ENCODE data around the gene CLDN16.

Gene CLDN16, protein sequence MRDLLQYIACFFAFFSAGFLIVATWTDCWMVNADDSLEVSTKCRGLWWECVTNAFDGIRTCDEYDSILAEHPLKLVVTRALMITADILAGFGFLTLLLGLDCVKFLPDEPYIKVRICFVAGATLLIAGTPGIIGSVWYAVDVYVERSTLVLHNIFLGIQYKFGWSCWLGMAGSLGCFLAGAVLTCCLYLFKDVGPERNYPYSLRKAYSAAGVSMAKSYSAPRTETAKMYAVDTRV

DNA sequence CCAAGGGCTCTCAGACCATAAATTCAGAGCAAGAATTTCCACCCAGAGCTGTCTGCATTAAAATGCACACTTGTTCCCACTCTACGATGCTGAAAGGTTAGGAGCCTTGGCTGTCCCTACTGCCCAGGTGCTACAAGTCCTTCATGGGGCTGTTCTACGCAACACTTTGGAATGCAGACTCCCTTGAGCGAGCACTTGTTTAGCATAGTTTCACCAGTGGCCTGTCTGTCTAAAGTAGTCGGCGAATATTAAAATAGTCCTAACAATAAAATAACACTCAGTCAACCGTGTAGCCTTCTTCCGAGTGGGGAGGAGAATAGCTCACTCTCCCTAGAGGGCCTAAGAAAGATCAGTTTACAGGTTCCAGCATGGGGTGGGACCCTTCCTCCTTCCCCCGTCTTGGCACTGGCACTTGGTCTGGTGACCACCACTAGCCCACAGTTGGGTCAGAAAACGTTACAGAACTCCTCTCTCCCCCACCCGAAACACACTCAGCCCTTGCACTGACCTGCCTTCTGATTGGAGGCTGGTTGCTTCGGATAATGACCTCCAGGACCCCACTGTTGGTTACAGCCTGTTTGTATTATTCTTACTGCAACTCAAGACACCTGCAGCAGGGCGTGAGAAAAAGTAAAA, at the start of gene CLDN16:
Gene CLDN16, plus strand, starts transcription at position 586 of the 636 bp plus-strand sequence. CDS start 167 bp downstream, outside the sequence.
- no peak for DNase-seq

DNA sequence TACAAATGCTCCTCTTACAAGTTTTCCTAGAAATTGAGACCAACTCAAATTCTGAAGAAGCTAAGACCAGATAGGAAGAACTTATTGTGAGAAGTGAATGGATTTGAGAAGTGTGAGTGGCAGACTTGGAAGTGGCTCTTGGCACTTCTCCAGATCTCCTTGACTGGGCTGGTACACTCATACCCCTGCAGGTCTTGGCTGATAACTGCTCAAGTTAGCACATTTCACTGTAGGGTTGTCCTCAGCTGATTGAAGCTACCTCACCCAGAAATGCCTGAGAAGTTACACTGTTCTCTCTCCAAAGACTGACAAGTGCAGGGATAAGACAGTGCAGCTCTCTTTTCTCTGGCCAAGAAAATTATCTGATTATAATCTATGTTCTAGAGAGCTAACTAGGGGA, 49.2 kb upstream of the CLDN16 start:
- no peak for DNase-seq

DNA sequence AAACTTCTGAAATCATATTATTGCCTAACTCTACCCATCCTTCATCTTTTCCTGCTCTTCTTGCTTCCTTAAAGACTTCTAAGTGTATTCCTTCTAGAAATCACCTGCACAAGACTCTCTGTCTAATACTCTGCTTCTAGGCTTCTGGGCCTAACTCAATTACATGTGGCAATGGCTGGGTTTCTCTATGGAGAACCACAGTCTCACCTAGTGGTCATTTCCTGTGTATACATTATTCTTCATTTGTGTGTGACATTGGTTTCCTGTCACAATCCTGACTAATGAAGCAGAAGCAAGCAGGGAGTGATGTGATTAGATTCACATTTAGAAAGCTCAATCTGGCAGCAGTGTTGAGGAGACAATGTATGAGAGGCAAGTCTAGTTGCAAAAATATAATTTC, 48.8 kb upstream of the CLDN16 start:
- DNase-seq = no peak

DNA sequence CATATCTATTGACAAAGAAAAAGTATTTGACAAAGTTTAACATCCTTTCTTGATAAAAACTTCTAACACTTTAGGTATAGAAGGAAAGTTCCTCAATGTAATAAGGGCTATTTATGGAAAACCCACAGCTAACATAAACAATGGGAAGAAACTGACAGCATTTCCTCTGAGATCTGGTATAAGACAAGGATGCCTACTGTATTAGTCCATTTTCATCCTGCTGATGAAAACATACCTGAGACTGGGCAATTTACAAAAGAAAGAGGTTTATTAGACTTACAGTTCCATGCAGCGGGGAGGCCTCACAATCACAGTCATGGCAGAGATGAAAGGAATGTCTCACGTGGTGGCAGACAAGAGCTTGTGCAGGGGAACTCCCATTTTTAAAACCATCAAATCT, 47.9 kb upstream of the CLDN16 start:
- DNase-seq = no peak

DNA sequence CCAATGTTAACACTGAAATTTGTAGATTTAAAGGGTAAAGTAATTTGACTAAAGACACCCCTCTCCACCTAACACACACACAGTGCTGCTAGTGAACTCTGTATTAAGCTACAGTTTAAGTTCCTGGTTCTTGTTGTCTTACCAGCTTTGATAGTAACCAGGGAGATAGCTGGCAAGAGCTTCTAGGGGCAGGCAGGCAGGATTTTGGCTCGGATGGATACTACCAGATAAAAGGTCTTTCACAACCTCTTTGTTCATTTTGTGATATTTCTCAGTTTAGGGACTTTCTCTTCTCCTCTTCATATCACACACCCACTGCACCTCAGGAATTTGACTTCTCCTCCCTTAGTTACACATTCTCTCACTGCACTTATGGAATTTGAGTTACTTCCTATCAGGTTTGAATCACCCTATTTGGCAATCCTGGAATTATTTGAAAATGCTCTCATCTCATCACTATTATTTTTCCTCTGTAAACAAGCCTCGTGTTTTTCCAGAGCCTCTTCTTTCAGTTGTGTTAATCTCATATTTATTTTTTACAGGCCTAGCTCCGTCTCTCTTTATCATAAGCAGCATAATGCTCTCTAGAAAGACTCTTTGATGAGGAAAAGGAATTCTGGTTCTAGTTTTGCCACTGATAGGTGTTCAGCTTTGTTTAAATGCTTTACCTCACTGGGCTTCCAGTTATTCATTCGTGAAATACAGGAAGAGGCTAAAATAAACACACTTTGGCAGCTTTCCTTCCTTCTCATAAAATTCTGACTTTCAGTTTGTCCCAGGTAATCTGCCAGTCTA, 42.7 kb upstream of the CLDN16 start:
- DNase-seq = no peak

DNA sequence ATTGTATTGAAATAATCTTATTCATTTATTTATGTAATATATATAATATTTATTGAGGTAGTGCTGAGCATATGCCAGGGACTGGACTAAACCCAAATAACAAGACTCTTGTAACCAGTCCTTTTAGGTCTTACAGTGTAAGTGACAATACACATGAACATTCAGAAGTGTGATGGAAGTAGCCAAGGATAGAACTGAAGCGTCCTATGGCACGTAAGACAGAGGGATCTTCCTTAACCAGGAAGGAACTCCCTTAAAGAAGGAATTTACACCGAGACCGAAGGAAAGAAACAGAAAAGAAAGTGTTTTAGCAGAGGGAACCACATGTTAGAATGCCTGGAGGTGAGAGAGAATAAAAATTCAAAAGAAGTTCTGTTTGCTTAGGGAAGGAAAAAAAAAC, 42.1 kb upstream of the CLDN16 start:
- no peak for DNase-seq

DNA sequence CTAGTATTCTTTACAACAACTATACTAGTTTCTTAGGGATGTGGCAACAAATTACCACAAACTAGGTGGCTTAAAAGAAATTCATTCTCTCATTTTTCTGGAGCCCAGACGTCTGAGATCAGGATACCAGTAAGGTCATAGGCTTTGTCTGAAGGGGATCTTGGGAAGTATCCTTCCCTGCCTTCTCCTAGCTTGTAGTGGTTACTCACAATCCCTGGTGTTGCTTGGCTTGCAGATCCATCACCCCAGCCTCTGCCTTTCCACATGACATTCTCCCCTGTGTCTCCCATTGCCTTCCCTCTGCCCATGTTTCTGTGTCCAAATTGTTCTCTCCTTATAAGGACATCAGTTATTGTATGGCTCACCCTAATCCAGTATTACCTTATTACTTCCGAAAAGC, 41.4 kb upstream of the CLDN16 start:
- no peak for DNase-seq

DNA sequence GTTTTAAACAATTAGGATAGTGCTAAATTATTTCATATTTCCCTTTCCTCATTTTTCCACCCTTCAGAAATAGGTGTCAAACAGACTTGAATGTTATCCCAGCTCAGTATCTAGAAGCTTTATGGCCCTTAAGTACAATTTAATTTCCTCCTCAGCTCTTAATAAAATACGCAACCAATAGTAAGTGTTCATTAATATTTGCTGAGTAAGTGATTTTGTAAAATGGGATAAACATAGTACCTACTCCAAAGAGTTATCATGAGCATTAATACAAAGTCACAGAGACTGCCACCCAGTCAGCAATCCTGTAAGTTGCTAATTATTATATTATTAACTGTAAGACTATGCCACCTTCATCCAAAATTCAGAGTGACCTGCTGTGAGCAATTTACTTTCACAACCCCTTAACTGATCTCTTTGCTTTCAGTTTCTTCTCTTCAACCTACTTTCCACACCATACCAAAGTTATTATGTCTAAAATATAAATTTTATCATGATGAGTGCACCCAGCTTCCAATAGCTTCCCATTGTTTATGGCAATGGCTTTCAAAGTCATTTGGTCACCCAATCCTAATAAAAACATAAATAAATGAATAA, 35.0 kb upstream of the CLDN16 start:
- DNase-seq = no peak

DNA sequence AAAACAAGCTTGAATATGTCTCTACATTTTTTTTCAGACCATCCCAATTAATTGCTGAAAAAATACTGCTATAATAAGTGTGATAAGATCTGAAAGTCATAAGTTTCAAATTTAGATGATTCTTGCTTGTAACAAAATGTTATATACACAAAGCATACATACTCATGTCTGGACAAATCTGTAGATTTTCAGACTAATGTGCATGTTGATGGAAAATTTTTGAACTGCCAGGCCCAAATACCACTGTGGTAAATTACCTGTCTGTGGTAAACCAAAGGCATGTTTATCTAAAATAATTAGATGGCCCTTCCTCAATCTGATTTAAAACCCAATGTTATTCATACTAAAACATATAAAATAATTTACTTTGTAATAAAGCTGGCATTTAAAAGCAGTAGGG, 31.7 kb upstream of the CLDN16 start:
- no peak for DNase-seq

DNA sequence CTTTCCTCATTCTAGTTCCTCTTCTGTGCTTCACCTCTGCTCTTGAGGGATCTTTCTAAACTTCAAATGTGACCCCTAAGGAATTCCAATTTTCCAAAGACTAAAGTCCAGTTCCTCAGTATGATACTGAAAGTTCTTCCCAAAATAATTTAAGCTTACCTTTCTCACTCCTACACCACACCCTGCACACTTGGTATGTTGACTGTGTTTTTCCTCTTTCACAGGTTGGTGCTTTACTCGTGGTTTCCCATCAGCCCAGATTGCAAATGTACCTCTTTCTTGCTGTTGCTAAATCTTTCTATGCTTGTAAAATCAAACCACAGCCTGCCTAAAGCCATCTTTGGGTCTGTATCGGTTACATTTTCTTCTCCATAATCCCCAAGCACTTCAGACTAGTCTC, 30.5 kb upstream of the CLDN16 start:
- DNase-seq = no peak

DNA sequence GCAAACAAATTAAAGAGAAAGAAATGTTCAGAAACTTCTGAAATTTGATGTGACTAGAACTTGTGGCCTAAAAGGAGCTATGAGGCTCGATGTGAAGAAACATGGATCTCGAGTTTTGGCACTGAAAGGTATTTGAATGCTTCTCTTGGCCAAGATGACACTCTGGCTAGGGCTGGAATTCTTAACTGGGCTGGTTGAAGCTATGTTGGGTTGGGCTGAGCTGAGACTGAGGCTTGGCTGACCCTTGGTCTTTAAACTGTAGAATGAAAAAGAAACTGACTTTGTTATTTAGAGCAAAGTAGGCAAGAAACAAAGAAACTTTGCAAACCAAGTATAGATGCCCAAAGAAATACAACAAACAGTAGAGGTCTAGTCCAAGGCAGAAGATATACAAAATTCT, 28.1 kb upstream of the CLDN16 start:
- no peak for DNase-seq

DNA sequence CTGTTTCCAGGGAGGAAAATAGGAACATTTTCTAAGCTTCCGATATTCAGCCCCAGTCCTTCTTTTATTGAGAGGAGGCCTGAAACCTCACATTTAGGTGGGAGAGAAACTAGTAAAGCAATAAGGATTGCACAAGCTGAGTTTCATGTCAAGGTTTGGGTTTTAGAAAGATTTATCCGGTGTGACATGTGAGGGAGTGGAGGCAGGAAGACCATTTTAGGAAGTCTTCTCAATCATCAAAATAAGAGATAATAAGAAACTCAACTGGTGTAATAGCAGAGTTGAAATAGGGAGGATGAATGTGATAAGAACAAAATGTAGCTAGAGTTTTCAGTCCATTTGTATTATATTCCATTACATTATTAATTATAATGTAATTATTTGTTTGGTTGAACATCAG, 27.7 kb upstream of the CLDN16 start:
- DNase-seq = no peak

DNA sequence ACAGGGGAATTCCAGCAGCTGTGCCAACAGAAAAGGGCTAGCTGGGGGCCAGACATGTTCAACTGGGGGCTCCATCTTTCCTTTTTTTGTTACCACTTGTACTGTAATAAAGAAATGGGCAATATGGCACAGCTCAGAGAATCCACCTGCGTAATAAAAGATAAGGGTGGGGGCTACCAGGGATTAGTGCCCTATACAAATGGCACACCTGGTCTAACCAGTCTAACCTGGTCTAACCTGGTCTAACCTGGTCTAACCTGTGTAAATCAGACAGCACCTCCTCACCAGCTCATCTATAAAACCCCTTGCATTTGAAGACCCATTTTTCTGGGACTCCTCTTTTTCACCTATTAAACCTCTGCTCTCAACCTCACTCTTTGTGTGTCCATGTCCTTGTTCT, 26.2 kb upstream of the CLDN16 start:
- no peak for DNase-seq

DNA sequence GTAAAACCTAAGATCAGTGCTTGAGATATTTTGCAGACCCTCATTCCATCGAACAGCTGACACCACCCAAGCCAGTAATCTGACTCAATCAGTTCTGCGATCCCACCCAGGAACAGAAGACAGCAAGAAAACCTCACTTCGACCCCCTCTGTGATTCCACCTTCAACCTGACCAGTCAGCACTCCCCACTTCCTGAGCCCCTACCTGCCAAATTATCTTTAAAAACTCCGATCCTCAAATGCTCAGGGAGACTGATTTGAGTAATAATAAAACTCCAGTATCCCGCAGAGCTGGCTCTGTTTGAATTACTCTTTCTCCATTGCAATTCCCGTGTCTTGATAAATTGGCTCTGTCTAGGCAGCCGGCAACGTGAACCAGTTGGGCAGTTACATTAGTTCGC, 25.7 kb upstream of the CLDN16 start:
- DNase-seq = no peak

DNA sequence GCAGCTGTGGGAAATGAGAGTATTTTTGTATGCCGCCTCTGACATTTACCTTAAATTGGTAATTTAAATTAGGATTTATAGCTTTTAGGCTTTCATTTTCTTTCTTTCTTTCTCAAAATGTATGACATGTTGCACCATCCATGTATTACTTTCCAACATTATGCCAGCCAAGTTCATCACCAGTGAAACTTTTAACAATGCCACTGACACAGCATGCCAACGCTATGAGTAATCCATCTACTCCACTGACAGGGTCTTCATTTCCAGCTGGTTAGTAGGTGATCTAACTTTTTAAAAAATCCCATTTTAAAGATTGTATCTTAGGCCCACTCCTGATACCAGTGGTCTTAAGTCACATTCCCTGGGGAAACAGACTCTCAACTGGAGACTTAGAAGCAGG, 21.8 kb upstream of the CLDN16 start:
- no peak for DNase-seq

DNA sequence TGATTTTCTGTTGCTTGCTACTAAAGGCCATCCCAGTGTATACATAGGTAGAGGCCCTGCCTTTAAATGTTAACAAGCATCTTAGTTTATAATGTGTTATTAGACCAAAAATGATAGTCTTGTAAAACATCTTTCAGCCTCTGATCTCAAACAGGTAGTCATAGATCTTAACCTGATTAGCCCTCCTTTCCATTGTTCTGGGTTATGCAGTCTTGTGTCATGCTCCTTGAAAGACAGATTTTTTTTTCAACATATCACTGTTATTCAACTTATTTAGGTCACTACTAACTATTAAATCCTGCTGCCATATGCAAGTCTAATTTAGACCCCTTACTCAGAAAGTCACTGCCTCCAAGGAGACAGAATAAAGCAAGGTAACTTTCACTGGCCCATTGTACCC, 19.1 kb upstream of the CLDN16 start:
- no peak for DNase-seq

DNA sequence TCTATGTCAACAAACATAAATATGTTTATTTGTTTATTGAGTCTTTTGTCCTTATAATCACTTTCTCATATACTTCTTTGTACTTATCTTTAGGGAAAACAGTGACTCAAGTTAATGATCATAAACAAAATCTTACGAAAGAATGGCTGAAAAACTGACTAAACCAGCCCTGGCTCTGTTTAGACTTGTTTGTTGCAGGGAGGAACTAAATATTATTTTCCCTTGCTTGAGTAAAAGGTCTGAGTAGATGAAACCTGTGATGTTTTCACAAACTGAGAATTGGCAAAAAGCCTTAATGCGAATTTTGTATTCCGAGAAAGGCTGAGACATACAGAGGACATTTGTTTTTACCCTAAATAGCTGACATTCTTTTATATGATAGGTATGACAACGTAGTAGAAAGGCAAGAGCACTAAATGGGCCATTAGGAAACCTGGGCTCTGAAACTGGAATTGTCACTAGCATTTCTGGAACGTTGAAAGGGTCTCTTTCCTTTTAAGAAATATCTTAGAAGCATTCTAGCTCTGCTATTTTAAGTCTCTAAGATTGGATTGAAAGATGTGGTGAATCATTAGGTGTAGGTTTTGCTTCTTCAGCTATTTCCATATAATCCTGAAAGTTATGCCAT, 18.2 kb upstream of the CLDN16 start:
- DNase-seq = no peak

DNA sequence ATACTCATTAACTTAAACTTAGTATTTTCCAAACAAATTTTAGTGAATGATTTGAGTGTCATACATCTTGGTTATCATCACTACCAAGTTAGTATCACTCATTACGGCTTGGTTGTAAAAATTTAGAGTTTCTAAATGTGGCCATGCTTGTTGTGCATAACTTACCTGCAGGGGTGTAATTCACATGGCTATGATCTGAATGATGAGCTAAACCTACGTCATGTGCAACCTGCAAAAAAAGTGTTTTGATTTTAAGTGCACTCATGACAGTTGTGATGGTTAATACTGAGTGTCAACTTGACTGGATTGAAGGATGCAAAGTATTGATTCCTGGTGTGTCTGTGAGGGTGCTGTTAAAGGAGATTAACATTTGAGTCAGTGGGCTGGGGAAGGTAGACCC, 17.6 kb upstream of the CLDN16 start:
- DNase-seq = no peak

DNA sequence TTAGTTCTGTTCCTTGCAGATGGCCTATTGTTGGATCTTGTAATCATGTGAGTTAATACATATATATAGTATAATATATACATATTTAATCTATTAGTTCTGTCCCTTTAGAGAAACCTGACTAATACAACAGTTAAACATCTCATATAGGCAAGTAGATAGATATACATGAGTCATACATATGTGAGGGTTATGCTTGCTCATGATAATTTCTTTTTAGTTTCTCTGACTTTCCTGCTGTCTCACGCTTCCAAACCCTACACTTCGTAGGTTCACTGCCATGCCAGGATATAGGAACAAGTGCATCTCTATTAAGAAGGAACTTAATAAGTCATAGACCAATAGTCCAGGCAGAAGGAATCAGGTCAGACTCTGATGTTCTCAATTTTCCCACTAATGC, 16.8 kb upstream of the CLDN16 start:
- no peak for DNase-seq

DNA sequence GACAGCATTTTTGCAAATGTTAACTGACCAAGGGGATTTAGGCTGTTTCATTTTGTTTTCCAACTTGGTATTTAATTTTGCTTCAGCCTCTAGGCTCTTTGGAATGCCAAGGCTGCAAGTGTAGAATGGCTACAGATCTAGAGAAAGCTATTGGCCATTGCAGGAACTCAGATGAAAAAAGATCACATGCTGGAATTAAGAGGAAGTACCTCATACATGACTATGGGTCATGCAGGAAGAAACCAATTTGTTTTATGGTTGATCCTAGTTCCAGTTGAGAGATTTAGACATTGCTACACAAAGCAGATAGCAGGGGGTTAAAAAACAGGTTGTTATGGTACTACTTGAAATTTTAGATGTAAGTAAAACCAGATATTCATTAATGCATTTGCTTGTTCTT, 12.7 kb upstream of the CLDN16 start:
- DNase-seq = no peak

DNA sequence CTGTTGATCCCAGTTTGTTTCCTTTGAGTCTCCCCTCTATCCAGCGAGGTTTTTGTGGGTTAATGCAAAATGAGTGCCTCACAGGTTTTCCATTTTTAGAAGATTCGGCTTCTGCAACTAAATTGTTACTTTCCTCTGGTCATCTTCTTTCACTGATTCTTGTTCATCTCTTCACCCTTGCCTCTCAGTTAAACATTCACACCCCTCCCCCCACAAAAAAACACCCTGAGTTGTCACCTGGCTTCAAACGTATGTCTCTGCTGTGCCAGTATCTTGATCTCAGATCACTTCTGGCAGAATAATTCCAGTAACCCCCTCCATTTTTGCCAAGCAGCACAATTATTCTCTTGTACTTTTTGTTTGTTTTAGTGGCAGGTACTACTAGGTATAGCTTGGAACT, 12.3 kb upstream of the CLDN16 start:
- no peak for DNase-seq

DNA sequence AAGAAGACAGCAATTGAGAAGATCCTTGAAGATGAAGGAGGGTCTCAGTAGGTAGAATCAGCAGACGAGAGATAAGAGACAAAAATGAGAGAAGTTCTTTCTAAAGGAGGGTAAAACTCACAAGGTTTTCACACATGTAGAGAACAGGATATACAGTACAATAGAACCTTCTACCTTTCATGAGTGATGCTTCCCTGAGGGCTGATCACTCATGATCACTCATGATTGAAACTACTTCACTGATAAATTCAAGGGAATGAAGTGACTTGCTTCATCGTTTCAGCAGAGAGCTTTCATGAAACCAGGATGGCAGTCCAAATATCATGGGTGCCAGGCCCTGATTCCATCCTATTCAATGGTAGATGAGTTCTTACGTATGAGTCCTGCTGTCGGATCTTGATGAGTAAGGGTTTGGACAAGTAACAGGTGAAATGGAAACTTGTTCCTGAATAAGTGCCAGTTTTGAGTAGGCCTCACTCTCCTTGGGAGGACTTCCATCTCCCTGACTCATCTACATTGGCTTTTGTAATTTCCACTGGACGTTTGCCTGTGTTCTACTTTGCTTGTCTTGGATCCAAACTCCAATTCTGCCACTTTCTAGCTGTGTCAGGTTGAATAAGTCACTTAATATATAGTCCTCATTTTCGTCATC, 9.6 kb upstream of the CLDN16 start:
- DNase-seq = no peak

DNA sequence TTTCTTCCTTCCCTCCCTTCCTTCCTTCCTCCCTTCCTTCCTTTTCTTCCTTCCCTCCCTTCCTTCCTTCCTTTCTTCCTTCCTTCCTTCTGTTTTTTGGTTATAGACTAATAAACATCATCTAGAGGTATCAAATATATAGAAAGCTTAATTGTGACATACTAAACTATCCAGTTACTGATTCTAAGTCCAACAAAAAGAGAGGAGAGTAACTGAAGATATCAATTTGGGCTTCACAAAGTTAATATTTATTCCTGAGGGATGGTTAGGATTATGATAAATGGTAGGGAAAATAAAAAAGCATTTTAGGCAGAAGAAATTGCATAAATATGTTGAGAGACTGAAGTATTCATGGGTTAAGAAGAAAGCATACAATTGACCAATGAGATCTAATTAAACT, 7.8 kb upstream of the CLDN16 start:
- no peak for DNase-seq
